HEK293T (cell line): ENCODE measurements around the gene SIK1.
"Not testable (repeated sequence)": the region's sequence is repeated elsewhere in the genome, so short reads cannot be mapped to it uniquely, and the experiment has no call there.

Experiments used
- BHLHE40 ChIP-seq: fragments of 450-650 bp; IDR thresholded peaks from 2 replicates; pipeline ENCODE4 v1.6.1; 2016; ENCODE audit warnings: mild to moderate bottlenecking, moderate library complexity, borderline replicate concordance
- L3MBTL2 ChIP-seq: fragments of 450-650 bp; conservative IDR thresholded peaks from 2 replicates; pipeline ENCODE4 v1.6.1; 2016; ENCODE audit warnings: mild to moderate bottlenecking
- SUZ12 ChIP-seq: fragments of 450-650 bp; IDR thresholded peaks from 2 replicates; pipeline ENCODE4 v1.6.1; 2016; ENCODE audit warnings: mild to moderate bottlenecking

DNA sequence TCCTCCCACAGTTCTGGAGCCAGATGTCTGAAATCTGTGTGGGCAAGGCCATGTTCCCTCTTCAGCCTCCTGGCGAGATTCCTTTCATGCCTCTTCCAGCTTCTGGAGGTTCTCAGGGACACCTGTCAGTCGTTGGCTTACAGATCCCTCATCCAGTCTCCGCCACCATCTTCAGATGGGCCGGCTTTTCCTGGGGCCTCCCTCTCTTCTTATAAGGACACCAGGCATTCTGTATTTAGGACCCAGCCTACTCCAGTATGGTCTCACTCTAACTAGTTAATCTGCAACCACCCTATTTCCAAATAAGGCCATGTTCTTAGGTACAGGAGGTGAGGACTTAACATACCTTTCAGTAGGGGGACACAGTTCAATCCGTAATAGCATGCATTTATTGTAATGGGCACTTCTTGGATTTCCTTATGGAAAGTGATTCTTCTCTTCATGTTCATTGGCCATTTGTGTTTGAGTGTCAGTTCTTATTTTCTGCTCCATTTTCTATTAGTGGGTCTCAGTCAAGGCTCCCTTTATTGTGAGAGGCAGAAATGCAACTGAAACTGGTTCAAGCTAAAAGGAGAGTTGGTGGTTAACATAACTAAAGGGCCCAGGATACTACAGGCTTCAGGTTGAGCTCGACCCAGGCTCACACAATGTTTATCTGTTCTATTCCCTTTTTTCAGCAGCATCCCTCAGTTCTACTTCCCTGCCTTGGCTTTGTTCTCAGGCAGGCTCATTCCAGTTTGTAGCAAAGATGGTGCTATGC lies 12.6 kb upstream of the SIK1 start:
- TF ChIP-seq L3MBTL2, BHLHE40, SUZ12: not testable (repeated sequence)
